Activated T-cell treated with anti-CD3 and anti-CD28 coated beads for 1 hour (primary cell): ENCODE measurements around the gene TCERG1L.
"Not testable (repeated sequence)": the region's sequence is repeated elsewhere in the genome, so short reads cannot be mapped to it uniquely, and the experiment has no call there.

ENCODE experiments used
- DNase-seq: peaks from one replicate; pipeline ENCODE4 v3.0.0-alpha.2; 2020; ENCODE audit warnings: low read depth

TCERG1L gene

DNA sequence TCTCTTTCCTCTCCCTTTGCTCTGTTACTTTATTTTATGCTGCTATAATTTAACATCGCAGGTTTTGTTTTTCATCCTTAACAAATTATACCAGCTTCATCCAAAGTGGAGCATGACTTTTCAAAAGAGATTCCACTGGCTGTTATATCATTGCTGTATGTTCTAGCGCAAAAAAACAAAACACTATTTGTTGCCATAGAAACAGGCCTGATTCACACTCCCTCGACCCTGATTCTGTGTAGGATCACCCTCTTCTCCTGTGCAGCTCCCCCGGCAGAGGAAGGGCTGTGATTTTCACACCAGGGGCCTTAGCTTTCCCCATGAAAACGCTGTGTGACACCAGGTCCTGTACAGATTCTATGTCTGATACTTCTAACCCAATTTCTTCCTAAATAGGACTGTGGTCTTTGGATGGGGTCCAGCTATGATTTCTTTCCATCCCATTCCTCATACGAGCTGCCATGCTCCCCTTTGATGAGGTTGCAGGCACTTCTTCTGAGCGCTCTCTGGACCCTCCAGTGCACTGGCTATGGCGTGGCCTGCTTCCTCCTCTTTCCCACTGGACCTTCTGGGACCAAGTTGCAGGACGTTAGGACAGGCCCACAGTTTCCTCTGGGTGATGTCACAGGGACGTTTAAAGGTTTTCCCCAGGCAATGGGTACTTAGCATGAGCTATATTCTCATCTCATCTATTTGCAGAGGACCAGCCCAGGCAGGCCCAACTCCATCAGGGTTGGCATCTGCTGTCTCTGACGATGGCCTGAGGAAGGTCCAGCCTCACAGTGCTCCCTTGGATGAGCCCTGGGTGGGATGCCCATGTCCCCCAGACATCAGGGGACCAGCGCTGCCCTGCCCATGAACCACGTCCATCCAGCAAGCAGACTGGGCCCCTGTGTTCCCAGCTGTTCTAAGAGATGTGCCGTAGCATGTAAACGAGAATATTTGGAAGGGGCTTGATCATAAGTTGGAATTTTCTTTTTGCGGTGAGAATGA is 210.8 kb downstream of the TCERG1L start:
- not testable (repeated sequence) for DNase-seq

DNA sequence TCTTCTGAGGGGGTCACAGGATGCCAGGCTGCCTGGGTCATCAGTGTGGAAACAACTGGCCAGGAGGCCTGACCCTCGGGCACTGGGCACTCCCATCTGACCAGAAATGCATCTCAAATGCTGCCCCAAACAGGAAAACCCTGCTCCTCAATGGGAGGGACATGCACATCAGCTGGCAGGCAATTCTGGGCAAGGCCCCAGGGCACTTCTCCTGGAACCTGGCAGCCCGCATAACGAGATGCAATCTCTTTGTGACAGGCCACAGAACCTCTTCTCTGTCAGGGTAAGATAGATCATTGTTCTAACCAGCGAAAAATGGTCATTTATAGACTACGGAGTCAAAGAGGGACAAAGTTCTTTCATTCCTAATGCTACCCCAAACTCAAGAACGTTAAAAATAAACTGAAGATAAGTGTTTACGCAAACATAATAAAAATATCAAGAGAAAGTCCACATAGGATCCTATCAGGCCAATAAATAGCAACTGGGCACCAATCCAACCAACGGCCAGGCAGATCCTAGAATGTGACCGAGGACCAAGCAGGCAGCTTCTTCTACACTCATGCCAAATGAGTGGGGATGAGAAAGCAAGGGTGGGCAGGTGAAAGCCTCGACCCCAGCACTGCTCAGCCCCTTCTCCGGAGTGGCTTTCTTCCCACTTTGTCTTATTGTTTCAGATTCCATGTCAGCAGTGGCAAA is 212.3 kb downstream of the TCERG1L start:
- DNase-seq: no peak

- no peak for DNase-seq
Observed at GRCh38 chr10:131098416-131098952, 213.0 kb downstream of the TCERG1L start.

GRCh38 chr10:131096031-131096430 is 215.5 kb downstream of the TCERG1L start:
- no peak for DNase-seq

DNA sequence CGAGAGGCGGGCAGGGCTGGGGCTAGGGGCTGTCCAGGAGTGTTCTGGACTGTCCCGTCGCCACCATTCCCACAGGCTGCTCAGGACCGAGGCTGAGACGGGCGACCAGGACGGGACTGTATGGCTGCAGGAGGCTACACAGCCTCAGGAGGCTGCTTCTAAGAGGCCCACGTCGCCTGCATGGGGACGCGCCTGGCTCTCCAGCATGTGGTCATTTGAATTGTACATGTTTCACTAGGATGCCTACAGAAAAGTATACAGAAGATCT is 216.3 kb downstream of the TCERG1L start:
- no peak for DNase-seq

DNA sequence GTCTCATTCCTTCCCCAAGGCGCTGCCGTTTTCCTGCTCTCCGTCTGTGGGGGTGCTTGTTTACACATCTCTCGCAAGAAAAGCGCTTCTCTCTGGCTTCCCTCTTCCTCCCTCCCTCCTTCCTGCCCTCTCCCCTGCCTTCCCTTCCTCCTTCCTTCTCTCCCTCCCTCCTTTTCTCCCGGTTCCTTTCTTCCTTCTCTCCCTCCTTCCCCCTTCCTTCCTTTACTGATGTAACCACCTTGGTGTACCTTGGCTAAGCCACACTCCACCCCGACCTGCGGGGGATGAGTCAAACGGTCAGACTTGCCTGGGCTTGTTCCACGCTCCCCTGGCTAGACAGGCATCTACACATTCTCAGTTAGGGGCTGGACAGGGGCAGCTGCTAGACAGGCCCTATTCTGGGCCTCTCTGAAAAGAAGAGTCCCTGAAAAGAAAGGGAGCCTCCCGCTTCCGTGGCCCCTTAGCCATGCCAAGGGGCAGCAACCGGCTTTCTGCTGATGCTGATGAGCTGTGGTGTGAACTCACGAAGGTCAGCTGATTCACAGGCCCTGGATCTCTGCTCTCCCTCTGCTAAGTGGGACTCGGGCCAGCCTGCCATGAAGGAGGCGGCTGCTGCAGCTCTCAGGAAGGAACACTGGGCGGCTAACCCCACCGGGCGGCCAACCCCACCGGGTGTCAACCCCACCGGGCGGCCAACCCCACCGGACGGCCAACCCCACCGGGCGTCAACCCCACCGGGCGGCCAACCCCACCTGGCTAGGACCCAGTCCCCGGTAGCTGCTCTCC is 216.8 kb downstream of the TCERG1L start:
- no peak for DNase-seq

GRCh38 chr10:131093795-131094366 is 217.6 kb downstream of the TCERG1L start:
- no peak for DNase-seq

GRCh38 chr10:131093346-131093745 is 218.2 kb downstream of the TCERG1L start:
- DNase-seq: no peak

- no peak for DNase-seq
Observed at GRCh38 chr10:131092876-131093275, 218.6 kb downstream of the TCERG1L start.

GRCh38 chr10:131092386-131092785 is 219.1 kb downstream of the TCERG1L start:
- DNase-seq: no peak

DNA sequence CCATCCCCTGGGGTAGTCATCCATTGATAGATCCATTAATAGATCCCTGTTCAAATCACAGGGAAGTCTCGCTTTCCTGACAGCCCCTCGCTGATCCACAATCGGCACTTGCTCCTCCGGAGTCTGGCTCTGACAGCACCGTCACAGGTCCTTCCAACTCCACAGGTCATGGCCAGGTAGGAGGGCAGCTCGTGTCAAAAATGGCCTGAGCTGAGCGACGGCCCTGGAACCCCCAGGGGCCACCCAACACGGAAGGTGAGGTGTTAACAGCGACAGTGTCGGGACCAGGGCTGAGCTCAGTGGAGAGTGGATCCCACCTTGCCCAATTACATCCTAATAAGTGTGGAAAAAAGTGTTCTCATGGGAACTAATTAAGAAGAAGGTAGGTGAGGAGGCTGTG is 219.8 kb downstream of the TCERG1L start:
- no peak for DNase-seq

DNA sequence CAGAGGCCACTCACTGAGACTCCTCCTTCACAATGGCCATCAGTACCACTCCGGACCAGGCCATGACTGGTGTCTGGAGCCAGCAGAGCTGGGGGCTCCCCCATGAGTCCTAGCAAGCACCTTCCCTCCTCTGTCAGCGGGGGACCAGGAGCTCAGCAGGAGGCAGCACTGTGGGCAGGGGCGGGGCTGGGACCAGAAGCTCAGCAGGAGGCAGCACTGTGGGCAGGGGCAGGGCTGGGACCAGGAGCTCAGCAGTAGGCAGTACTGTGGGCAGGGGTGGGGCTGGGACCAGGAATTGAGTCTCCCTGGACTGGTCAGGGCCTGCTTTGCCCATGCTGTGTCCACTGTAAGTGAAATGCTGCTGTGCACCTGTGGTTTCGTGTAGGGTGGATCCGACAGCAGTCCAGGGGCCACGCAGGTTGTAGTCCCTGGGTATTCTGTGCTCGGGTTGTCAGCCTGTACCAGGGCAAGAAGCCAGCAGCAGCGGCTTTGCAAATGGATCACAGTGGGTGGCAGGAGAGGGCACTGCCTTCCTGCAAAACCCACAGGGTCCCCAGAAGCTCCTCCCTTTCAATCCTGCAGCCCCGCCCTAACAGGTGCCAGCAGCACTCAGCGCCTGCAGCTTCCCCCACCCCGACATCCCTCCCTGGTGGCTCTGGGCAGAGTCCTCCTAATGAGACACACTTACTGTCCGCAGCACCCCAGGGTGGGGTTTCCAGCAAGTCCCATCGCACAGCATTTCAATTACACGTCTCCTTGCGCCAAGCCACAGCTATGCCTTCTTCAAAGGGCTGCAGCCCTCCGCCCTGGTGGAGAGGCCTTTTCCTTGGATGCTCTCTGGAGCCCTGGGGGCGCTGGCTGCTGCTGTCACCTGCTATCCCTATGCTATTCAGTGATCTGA is 220.5 kb downstream of the TCERG1L start:
- no peak for DNase-seq

GRCh38 chr10:131089861-131090260 is 221.7 kb downstream of the TCERG1L start:
- DNase-seq: no peak

- no peak for DNase-seq
Observed at GRCh38 chr10:131089150-131089549, 222.4 kb downstream of the TCERG1L start.

GRCh38 chr10:131088619-131089018 is 222.9 kb downstream of the TCERG1L start:
- no peak for DNase-seq

- no peak for DNase-seq
Observed at GRCh38 chr10:131087464-131088215, 223.9 kb downstream of the TCERG1L start.

DNA sequence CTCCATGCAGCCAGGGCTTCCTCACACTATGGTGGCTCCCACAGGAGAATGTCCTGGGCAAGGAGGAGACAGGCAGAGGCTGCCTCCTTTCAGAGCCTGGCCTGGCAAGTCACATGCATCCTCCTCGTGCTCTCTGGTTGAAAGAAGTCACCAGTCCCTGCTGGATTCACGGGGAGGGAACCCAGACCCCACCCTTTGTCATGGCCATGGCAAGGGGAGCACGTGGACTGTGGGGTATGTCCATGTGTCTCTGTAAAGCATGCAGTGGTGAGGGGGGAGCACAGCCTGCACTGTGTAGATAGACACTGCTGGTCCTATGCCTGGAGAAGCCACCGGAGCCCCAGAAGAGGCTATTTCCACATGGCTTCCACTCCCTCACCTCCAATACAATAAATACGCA is 225.0 kb downstream of the TCERG1L start:
- no peak for DNase-seq

- DNase-seq: no peak
Observed at GRCh38 chr10:131086094-131086493, 225.4 kb downstream of the TCERG1L start.

DNA sequence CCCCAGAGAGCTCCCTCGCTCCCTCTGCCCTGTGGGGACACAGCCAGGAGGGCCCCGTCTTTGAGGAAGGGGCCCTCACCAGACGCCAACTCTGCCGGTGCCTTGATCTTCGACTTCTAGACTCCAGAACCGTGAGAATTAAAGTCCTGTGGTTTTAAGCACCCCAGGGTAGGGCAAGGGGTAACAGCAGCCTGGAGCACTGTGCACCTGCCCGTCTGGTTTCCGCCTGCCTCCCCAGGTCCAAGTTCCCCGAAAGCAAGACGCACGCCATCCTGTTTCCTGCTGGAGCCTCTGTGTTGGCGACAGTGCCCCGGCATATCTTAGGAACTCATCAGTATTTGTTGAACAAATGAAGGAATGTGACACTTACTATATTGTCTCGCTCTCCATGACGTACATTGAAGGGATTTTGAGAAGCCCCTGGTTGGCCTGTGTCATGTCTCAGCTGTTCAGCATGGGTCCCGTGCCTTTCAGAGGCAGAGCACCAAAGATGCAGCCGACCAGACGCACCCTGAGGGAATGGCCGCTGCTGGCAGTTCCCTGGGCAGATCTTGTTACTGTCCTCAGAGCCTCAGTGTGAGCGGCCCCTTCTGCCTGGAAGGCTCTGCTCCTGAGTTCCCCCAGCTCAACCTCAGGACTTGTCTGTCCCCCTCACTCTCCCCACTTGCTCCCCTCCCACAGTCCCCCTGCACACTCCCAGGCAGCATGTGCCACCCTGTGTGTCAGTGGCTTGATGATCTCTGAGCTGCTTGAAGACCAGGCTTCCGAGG is 226.2 kb downstream of the TCERG1L start:
- no peak for DNase-seq

DNA sequence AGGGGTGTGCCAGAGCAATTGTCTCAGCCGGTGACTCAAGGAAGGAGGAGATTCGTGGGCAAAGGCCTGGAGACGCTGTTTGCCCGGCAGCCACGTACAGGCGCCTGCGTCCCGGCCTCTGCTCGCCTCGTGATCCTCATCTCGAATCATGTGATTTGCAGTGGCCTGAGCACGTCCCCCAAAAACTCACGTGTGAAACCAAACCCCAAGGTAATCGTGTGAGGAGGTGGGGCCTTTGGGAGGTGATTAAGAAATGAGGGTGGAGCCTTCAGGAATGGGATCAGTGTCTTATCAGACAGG is 226.8 kb downstream of the TCERG1L start:
- no peak for DNase-seq
